HPDE6-E6E7 (cell line): ENCODE data around the gene AKAP11.

Experiments used
- DNase-seq: peaks from one replicate; pipeline ENCODE4 v3.0.0; 2011; ENCODE audit warnings: missing footprints; ENCODE audit errors: extremely low spot score

Gene AKAP11

DNA sequence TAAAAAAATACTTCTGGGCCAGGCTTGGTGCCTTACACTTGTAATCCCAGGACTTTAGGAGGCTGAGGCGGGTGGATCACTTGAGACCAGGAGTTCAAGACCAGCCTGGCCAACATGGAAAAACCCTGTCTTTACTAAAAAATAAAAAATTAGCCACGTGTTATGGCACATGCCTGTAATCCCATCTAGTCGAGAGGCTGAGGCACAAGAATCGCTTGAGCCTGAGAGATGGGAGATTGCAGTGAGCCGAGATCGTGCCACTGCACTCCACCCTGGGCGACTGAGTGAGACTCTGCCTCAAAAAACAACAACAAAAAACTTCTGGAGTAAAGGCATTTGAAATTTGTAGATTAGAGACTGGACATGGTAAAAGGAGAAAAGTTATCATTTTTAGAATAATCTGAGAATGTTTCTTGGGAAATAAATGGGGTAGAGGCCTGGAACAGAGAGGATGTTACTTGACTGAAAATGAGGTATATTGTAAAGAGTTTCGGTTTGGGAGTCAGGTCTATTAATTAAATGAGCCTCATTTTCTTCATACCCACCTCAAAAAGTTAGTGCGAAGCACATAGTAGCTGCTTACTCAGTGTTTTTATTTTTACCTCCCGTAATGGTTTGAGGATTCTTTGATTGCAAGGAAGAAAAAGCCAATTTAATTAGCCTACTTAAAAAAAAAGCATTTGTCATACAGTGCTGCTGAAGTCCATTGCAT is 2.6 kb downstream of the AKAP11 start:
- no peak for DNase-seq

DNA sequence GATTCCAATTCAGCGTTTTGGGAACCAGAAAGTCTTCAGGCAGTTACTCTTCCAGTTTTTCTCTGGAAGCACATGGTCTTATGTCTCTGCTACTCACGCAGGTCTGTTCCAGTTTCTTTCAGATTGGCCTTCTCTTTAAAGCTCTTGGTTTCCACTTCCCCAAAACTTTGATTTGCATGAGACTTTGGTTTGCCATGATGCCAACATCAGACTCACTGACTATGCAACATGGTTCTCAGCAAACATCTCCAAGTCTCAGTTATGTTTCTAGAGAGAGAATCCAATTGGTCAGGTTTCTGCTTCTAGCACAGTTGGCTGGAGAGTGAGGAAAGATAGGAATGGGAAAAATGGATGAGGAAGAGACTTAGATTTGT is 3.1 kb downstream of the AKAP11 start:
- no peak for DNase-seq

GRCh38 chr13:42275506-42275905 is 3.6 kb downstream of the AKAP11 start:
- no peak for DNase-seq

DNA sequence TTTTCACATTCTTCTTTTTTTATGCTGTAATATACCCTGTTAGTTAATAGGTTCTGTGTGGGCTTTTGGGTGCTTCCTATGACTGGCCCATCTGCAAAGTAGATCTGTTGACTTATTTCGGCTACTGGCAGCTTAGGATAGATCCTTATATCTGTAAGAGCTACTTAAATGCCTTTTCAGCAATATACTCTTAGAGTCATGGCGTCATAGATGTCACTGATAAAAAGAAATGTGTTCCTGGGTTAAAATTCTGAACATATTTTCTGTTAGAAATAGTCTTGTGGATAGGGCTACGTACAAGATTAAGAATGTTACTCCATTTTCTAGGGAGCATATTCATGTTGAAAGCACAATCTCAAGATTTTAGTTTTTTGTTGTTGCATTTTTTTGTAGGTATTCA is 4.7 kb downstream of the AKAP11 start:
- no peak for DNase-seq

GRCh38 chr13:42277618-42278276 is 5.8 kb downstream of the AKAP11 start:
- no peak for DNase-seq

- DNase-seq: no peak
These were observed 7.1 kb downstream of the AKAP11 start for GRCh38 chr13:42279080-42279479.

DNA sequence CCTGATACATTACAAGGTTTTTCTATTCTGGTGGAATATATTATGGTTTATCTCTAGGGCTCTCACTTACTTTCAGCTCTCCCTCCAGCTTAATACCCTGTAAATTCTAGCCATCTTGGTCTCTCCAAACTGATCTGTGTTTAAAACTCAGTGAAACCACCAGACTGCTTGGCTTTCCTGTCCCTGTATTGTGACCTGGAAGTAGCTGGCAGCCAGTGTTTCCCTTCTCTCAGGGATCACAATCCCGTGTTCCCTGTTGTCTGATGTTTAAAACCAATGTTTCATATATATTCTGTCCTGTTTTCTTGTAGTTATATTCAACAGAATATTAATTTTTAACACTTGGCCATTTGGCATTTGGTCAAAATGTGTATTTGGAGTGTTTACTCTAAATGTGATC is 8.0 kb downstream of the AKAP11 start:
- no peak for DNase-seq

DNA sequence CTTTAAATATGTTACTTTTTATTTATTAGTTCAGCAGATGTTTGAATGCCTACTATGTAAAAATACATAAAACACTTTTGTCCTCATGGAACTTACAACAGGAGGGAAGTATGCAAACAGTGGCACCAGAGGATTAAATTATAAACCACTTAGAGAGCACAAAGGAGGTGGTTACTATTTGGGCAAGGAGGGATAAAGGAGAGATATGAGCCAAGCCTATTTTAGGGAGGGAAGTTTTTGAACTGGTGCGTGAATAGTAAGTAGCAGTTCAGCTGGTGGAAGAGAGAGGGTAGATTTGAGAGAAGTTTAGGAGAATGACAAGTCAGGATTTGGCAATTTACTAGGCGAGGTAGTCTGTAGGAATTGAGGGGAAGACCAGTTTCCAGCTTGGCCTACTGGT is 8.6 kb downstream of the AKAP11 start:
- DNase-seq: no peak

GRCh38 chr13:42283574-42283973 is 11.6 kb downstream of the AKAP11 start:
- DNase-seq: no peak

- no peak for DNase-seq
These were observed 12.1 kb downstream of the AKAP11 start for GRCh38 chr13:42284068-42284467.

DNA sequence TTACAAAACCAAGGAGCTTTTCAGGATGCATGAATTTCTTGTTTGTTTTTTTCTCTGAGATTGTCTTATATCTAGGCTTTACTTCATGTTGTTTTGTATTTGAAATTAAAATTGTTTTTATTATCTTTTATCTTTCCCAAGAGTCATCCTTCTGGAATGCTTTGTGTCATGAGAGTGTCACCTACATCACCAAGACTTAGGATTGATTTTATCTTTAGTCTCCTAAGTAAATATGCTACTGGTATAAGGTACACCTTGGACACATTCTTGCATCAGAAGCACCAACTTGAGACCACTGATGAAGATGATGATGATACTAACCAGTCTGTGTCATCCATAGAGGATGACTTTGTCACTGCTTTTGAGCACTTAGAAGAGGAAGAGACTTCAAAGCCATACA is 26.4 kb downstream of the AKAP11 start:
- no peak for DNase-seq

DNA sequence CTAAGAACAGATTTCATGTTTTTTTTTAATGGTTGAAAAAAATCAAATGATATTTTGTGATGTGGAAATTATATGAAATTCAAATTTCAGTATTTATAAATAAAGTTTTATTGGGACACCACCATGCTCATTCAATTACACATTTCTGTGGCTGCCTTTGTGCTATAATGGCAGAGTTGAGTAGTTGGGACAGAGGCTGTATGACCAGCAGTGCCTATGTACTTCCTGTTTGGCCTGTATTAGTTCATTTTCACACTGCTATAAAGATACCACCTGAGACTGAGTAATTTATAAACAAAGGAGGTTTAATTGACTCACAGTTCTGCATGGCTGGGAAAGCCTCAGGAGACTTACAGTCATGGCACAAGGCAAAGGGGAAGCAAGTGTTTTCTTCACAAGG is 33.6 kb downstream of the AKAP11 start:
- DNase-seq: no peak

DNA sequence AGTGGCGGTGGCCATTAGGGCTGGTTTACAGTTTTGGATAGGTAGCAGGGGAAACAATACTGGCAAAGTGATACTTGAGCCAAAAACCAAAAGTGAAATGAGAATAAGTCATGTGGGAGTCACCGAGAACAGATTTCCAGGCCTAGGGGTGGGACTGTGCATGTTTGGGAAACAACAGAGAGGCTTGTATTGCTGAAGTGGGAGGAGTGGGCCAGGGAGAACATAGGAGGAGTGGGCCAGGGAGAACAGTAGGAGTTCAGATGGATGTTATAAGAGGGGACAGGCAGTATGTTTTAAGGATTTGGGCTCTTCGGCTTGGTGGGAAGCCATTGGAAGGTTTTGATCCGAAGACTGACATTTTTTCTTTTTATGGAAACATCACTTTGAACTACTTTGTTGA is 35.5 kb downstream of the AKAP11 start:
- no peak for DNase-seq

DNA sequence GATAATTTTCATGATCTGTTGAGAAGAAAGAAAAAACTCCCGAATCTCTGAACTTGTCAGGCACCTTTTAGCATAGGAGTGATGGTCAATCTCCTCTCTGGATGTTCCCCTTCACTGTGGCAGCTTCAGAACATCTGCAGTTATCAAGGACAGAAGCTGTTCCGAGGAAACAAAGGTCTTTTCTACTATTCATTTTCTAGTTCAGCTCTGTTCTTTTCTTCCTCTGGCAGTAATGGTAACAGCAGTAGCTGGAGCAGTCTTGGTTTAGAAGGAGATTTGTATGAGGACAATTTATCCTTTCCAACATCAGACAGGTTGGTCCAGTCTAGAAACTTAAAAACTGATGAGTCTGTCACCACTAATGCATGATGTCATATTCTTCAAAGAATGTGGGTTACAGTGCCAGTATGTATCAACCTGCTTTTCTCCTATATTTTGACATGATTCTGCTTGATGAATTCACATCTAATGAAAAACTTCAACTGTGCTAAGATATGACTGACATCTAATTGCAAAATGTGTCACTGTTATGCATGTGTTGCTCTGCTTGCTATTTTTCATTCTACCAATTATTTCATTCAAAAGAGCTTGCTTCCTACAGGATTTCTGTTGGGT is 41.0 kb downstream of the AKAP11 start:
- DNase-seq: no peak

GRCh38 chr13:42318570-42318969 is 46.6 kb downstream of the AKAP11 start:
- DNase-seq: no peak

- DNase-seq: no peak
These were observed 48.4 kb downstream of the AKAP11 start for GRCh38 chr13:42320375-42320787.

DNA sequence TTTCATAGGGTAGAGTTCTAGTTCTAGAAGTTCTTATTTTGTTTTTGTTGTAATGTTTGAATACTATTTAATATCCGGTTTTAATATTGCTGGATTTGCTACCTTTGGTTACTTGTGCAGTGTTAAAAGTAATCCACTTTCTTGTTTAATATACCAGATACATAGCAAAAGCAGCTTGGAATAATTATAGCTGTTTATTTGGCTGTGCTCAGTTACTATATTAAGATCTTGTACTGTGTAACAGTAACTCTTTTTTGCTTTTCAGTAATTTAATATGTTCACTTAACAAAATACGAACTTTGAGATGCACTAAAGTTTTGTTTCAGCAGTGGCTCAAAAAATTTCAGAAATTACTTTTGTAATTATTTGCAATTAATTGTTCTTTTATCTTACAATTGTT is 50.9 kb downstream of the AKAP11 start:
- no peak for DNase-seq

- DNase-seq: no peak
These were observed 52.8 kb downstream of the AKAP11 start for GRCh38 chr13:42324704-42325103.

- DNase-seq: no peak
These were observed 55.8 kb downstream of the AKAP11 start for GRCh38 chr13:42327725-42328124.

GRCh38 chr13:42328672-42329071 is 56.7 kb downstream of the AKAP11 start:
- DNase-seq: no peak

DNA sequence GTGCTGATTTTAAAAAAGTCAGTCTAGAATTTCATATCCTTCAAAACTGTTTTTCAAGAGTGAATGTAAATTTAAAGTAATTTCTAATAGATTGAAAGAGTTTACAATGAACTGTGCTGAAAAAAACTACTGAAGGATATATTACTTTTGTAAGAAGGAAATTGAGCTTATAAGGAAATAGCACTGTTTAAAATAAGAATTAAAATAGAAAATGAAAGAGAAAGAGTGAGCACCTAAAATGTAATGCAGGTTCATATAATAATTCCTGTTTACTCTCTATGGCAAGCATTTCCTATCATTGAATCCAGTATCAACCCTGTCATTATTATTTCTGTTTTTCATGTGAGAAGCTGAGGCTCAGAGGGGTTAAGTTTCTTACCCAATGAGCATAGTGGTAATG is 57.3 kb downstream of the AKAP11 start:
- no peak for DNase-seq

DNA sequence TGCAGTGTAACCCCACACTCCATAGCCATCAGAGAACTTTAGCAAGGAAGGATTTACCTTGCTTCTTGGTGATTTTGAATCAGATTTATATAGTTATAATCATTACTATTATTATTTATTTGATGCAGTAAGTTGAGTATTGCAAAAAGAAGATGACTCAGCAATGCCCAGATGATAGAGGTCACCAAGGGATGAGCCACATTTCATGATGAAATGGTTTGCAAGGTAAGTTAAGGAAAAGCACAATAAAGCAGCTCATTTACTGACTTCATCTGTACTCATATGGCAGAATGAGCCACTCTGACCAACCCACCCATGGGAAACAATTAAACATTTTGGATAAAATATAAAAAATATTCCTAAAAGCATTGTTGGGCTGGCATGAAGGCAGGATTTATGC is 59.1 kb downstream of the AKAP11 start:
- no peak for DNase-seq

GRCh38 chr13:42333613-42334328 is 61.8 kb downstream of the AKAP11 start:
- peak; percentile 4 for DNase-seq
